K562 (cell line): Measurements from ENCODE around the gene KDF1. TPM values are rescaled to one million over a fixed set of nuclear protein-coding genes. Genes with fewer than 3 reads are reported as not detected.

Experiments
- ATAC-seq: fragments of 200-7000 bp; cut with Tn5 transposase; 3 replicates; pipeline ENCODE4 v1.9.1; 2020; ENCODE audit warnings: moderate library complexity
- BruUV-seq: library from RNA; stranded (reverse); fragments of 400-500 nt; replicated peaks from 2 replicates; lab custom pipeline; 2021; lab: Mats Ljungman, UMichigan
- CTCF ChIA-PET: fragments of 300-600 bp; formaldehyde crosslinking; extraction: SDS; loops from one replicate; lab custom pipeline; 2021; ENCODE audit warnings: low intra/inter-chr PET ratio; lab: Yijun Ruan, JAX
- POLR2A ChIA-PET: fragments of 300-600, 350-650 bp; sonication (Branson Sonifier 250); formaldehyde crosslinking; extraction: SDS; loops from one replicate; lab custom pipeline; 2021; ENCODE audit warnings: antibody characterized with exemption, inconsistent platforms; lab: Yijun Ruan, JAX
- DNase-seq, 4 experiments: peaks; one replicate each; pipeline versions ENCODE4 v3.0.0 to v3.0.0-alpha.2; 2011 to 2018; ENCODE audit warnings: low spot score in 3 of 4, mixed read lengths in 3 of 4; ENCODE audit errors: extremely low read depth in 1 of 4
- FAIRE-seq: peaks from 2 replicates; lab custom pipeline; 2011; peaks lifted over from hg19 to GRCh38; lab: Jason Lieb, UNC
- H2AFZ ChIP-seq: 2 replicates; pipeline ENCODE4 v1.6.0; 2011; ENCODE audit warnings: low read depth, low read length, control low read depth, inconsistent platforms
- H3K27ac ChIP-seq: fragments of 200-600 bp; 3 replicates; pipeline ENCODE4 v1.8.0; 2011; ENCODE audit warnings: low read depth, mild to moderate bottlenecking, control low read depth, inconsistent platforms, low read length, moderate library complexity, mixed read lengths; ENCODE audit errors: extremely low read depth
- H3K27me3 ChIP-seq, 2 experiments: fragments of 300-600 bp in 1 of 2; 2 replicates in 1 of 2; 3 replicates in 1 of 2; pipeline versions ENCODE4 v1.6.0 to v1.8.0; 2011; ENCODE audit warnings: inconsistent platforms in 2 of 2, low read length in 2 of 2, mild to moderate bottlenecking in 1 of 2, mixed read lengths in 1 of 2, moderate library complexity in 1 of 2; ENCODE audit not compliant: control insufficient read depth in 2 of 2, insufficient read depth in 2 of 2
- H3K36me3 ChIP-seq: fragments of 300-600 bp; 3 replicates; pipeline ENCODE4 v1.8.0; 2011; ENCODE audit warnings: mild to moderate bottlenecking, low read length, inconsistent platforms; ENCODE audit not compliant: control insufficient read depth, insufficient read depth
- H3K4me1 ChIP-seq, 2 experiments: fragments of 200-600 bp in 1 of 2; replicated peaks in 1 of 2; 2 replicates in 1 of 2; 3 replicates in 1 of 2; pipeline versions ENCODE4 v1.5.1 to v1.8.0; 2011; ENCODE audit warnings: inconsistent platforms in 2 of 2, low read length in 2 of 2, mild to moderate bottlenecking in 1 of 2, mixed read lengths in 1 of 2, moderate library complexity in 1 of 2; ENCODE audit not compliant: control insufficient read depth in 2 of 2, insufficient read depth in 2 of 2
- H3K4me2 ChIP-seq: 2 replicates; pipeline ENCODE4 v1.6.1; 2011; ENCODE audit warnings: low read length, control low read depth, inconsistent platforms, mixed read lengths; ENCODE audit not compliant: insufficient read depth
- H3K4me3 ChIP-seq: fragments of 200-600 bp; sonication (generic), shearing (Covaris generic); 2 replicates; pipeline ENCODE4 v1.5.1; 2016; ENCODE audit warnings: control low read depth, inconsistent platforms
- H3K79me2 ChIP-seq: fragments of 200-600 bp; 3 replicates; pipeline ENCODE4 v1.8.0; 2011; ENCODE audit warnings: low read length, inconsistent platforms; ENCODE audit not compliant: control insufficient read depth, insufficient read depth
- H3K9ac ChIP-seq, 2 experiments: 2 replicates each; pipeline versions ENCODE4 v1.6.0 to v1.6.1; 2011; ENCODE audit warnings: low read depth in 2 of 2, low read length in 2 of 2, control low read depth in 1 of 2, inconsistent platforms in 1 of 2, mild to moderate bottlenecking in 1 of 2, mixed read lengths in 1 of 2; ENCODE audit not compliant: insufficient read depth in 1 of 2
- H3K9me1 ChIP-seq: one replicate; pipeline ENCODE4 v1.6.0; 2011; ENCODE audit warnings: inconsistent platforms, mild to moderate bottlenecking, low read length, moderate library complexity; ENCODE audit not compliant: control insufficient read depth, insufficient read depth
- H3K9me3 ChIP-seq: replicated peaks from 2 replicates; pipeline ENCODE4 v1.5.1; 2011; ENCODE audit warnings: low read depth, low read length, inconsistent platforms; ENCODE audit not compliant: control insufficient read depth, insufficient read depth
- H4K20me1 ChIP-seq: replicated peaks from 2 replicates; pipeline ENCODE4 v1.6.1; 2011; ENCODE audit warnings: low read length, inconsistent platforms, mixed read lengths; ENCODE audit not compliant: control insufficient read depth, insufficient read depth
- CREB1 ChIP-seq, 2 experiments: sonication (generic) in 1 of 2; formaldehyde crosslinking in 1 of 2; IDR thresholded peaks; 2 replicates each; pipeline versions ENCODE4 v1.6.1 to v1.8.0; 2012 to 2022; ENCODE audit warnings: inconsistent platforms in 1 of 2, mild to moderate bottlenecking in 1 of 2, missing genetic modification reagents in 1 of 2, moderate library complexity in 1 of 2
- CTBP1 ChIP-seq: fragments of 450-650 bp; IDR thresholded peaks from 2 replicates; pipeline ENCODE4 v1.6.1; 2016; ENCODE audit warnings: borderline replicate concordance
- GTF2A2 ChIP-seq: IDR thresholded peaks from 2 replicates; pipeline ENCODE4 v1.6.1; 2016; ENCODE audit warnings: mild to moderate bottlenecking, missing genetic modification characterization, missing compliant biosample characterization
- MAZ ChIP-seq, 2 experiments: fragments of 450-650 bp in 1 of 2; sonication (generic) in 1 of 2; formaldehyde crosslinking; IDR thresholded peaks in 1 of 2; conservative IDR thresholded peaks in 1 of 2; 2 replicates each; pipeline versions ENCODE4 v1.4.0 to v1.5.0; 2020; ENCODE audit warnings: mild to moderate bottlenecking in 1 of 2, missing genetic modification reagents in 1 of 2
- MYNN ChIP-seq, 2 experiments: sonication (generic); formaldehyde crosslinking in 1 of 2; IDR thresholded peaks; 2 replicates each; pipeline versions ENCODE4 v1.5.0 to v1.6.1; 2016 to 2020; ENCODE audit warnings: antibody characterized with exemption in 1 of 2, missing genetic modification reagents in 1 of 2
- PKNOX1 ChIP-seq: fragments of 450-650 bp; IDR thresholded peaks from 2 replicates; pipeline ENCODE4 v1.6.1; 2016
- RBM25 ChIP-seq: fragments of 200-400 bp; formaldehyde crosslinking; IDR thresholded peaks from 2 replicates; pipeline ENCODE4 v1.6.1; 2018; ENCODE audit warnings: low read length, low read depth, moderate library complexity; ENCODE audit not compliant: severe bottlenecking
- SP1 ChIP-seq: sonication (generic); formaldehyde crosslinking; IDR thresholded peaks from 2 replicates; pipeline ENCODE4 v1.8.1; 2022; ENCODE audit warnings: mild to moderate bottlenecking, missing genetic modification reagents
- ZNF212 ChIP-seq: fragments of 450-650 bp; formaldehyde crosslinking; IDR thresholded peaks from 2 replicates; pipeline ENCODE4 v1.4.0; 2020; ENCODE audit warnings: mild to moderate bottlenecking
- ZNF583 ChIP-seq: fragments of 250-450 bp; sonication (Bioruptor Pico); IDR thresholded peaks from 2 replicates; pipeline ENCODE4 v1.4.0; 2020
- WGBS: fragments of 100-300 bp; shearing (Covaris generic); methylation state at CpG from one replicate; pipeline ENCODE4 v1.1.6; 2016; ENCODE audit warnings: low coverage, mixed read lengths; ENCODE audit not compliant: insufficient coverage; ENCODE audit errors: missing lambda C conversion rate; 5-methylcytosine and 5-hydroxymethylcytosine counted together
- in situ Hi-C: fragments of 300-500 bp; cut with MboI; formaldehyde crosslinking; loops from 4 replicates; pipeline ENCODE4 v1.15.0; 2018; ENCODE audit warnings: inconsistent platforms, mixed read lengths
- intact Hi-C: fragments of 100-400 bp; cut with micrococcal nuclease; formaldehyde crosslinking; loops from 2 replicates; pipeline ENCODE4 v1.14.2; 2022
- polyA plus RNA-seq, 8 experiments: library from polyadenylated mRNA; depleted of rRNA in 4 of 8; stranded (reverse) in 5 of 8; unstranded in 3 of 8; fragments of >200 nt; fragmentation: Nextera tagmentation in 2 of 8; fragmentation: Illumina TruSeq in 1 of 8; extraction: Ambion mirVana in 2 of 8; extraction: Trizol in 1 of 8; gene quantifications; 2 replicates each; pipeline versions ENCODE4 v1.2.1 to v1.2.3, GENCODE V29; 2011 to 2014; ENCODE audit warnings: inconsistent platforms in 1 of 8, missing spikeins in 1 of 8
- total RNA-seq, 7 experiments: library from RNA; depleted of rRNA in 6 of 7; stranded (reverse); fragments of >200 nt in 6 of 7; fragmentation: Illumina TruSeq in 2 of 7; extraction: Trizol in 2 of 7; gene quantifications; 2 replicates each; pipeline versions ENCODE4 v1.2.1 to v1.2.3, GENCODE V29; 2011 to 2021; ENCODE audit warnings: low replicate concordance in 1 of 7
- TF ChIP-seq, protein P1 (sequence below), 2 experiments: IDR thresholded peaks; 2 replicates each; pipeline ENCODE4 v1.6.1; 2012; ENCODE audit warnings: improper control_type of control experiment in 2 of 2, low read depth in 2 of 2, low read length in 2 of 2, borderline replicate concordance in 1 of 2
- TF ChIP-seq, protein P2 (sequence below): fragments of 200-800 bp; sonication (Bioruptor generic); IDR thresholded peaks from 2 replicates; pipeline ENCODE4 v1.6.1; 2017; ENCODE audit warnings: missing genetic modification characterization, missing compliant biosample characterization

The KDF1 gene
- total and polyA plus RNA-seq, 9 of the 15 experiments (the other 6 are each of a cell fraction or from before 2014, with no cell fraction given), result 0.38 to 1.9 (median 0.83) TPM

GRCh38 chr1:26993237-26994019, 33.2 kb upstream of the KDF1 start, which contains the start of gene TRNP1:
TSS of gene TRNP1 (plus strand) at chr1:26993692. CDS start at chr1:26993787, 95 bp downstream.
- peaks cover 9 to 28% of the 10 kb centered on the region in 2 experiments; a peak in 4 of 5 replicates for H3K27me3 ChIP-seq
- FAIRE-seq (no peak), DNase-seq (peak; percentile 93 to 99 (median 99)), ATAC-seq (peak; percentile 88)
- H3K36me3 ChIP-seq, result no peaks in the 10 kb centered on the region
- peak within 1 kb of the TSS; percentile 52 for H3K4me3 ChIP-seq
- H3K4me1 ChIP-seq, result peaks cover 10 to 36% of the 10 kb centered on the region in 2 experiments; a peak in 4 of 5 replicates
- intact Hi-C loops, result no loop called here
- peak within 1 kb of the TSS; percentile 93 for H2AFZ ChIP-seq
- H3K9me1 ChIP-seq, result no peaks in the 10 kb centered on the region
- ChIA-PET CTCF (interaction anchor here (0.6 to 1.8 kb wide), 2 partner anchors 51 to 793 kb away, joined by 6 read pairs; no protein-coding TSS in a partner anchor), POLR2A (interaction anchor here (1.2 kb wide), 1 partner anchor 11 kb away, joined by 5 read pairs; no protein-coding TSS in a partner anchor)
- BruUV-seq, result no TSS peak
- no peaks in the 10 kb centered on the region; the same call in 1 of the 2 replicates for H4K20me1 ChIP-seq
- in situ Hi-C loops, result no loop called here
- H3K4me2 ChIP-seq, result peak within 1 kb of the TSS; percentile 78
- H3K79me2 ChIP-seq, result no peaks in the 10 kb centered on the region
- H3K9ac ChIP-seq, result peak within 1 kb of the TSS; percentile 24 to 89; a peak in 3 of 4 replicates
- H3K27ac ChIP-seq, result no peak within 1 kb of the TSS
- H3K9me3 ChIP-seq, result no peaks in the 10 kb centered on the region
- WGBS, result 2% methylated on average over 47 of the region's 61 CpGs
- TF ChIP-seq GTF2A2 (peak; percentile 72; the same call in 1 of the 2 replicates), RBM25 (peak; percentile 58), CTBP1 (peak; percentile 75; the same call in 1 of the 2 replicates), PKNOX1 (peak; percentile 95), MAZ (CRISPR knock-in tag; conservative IDR thresholded peaks at IDR 0.05 in 1 of 2, IDR thresholded peaks at IDR 0.05 in 1 of 2) (peak in 1 of 2 experiments; percentile 58; a peak in 1 of 4 replicates), MYNN (IDR thresholded peaks at IDR 0.05) (no peak), MYNN (CRISPR knock-in tag; IDR thresholded peaks at IDR 0.05) (no peak), ZNF583 (CRISPR knock-in tag) (no peak), SP1 (peak; percentile 58; the same call in 1 of the 2 replicates), ZNF212 (CRISPR knock-in tag) (no peak), CREB1 (IDR thresholded peaks at IDR 0.05) (peak; percentile 69; the same call in 1 of the 2 replicates), CREB1 (CRISPR knock-in tag; IDR thresholded peaks at IDR 0.05) (peak; percentile 13; the same call in 1 of the 2 replicates)
- TF ChIP-seq, protein P1, sequence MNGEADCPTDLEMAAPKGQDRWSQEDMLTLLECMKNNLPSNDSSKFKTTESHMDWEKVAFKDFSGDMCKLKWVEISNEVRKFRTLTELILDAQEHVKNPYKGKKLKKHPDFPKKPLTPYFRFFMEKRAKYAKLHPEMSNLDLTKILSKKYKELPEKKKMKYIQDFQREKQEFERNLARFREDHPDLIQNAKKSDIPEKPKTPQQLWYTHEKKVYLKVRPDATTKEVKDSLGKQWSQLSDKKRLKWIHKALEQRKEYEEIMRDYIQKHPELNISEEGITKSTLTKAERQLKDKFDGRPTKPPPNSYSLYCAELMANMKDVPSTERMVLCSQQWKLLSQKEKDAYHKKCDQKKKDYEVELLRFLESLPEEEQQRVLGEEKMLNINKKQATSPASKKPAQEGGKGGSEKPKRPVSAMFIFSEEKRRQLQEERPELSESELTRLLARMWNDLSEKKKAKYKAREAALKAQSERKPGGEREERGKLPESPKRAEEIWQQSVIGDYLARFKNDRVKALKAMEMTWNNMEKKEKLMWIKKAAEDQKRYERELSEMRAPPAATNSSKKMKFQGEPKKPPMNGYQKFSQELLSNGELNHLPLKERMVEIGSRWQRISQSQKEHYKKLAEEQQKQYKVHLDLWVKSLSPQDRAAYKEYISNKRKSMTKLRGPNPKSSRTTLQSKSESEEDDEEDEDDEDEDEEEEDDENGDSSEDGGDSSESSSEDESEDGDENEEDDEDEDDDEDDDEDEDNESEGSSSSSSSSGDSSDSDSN (IDR thresholded peaks at IDR 0.05; ENCODE audit: borderline replicate concordance in 1 of 2, low read depth in 2 of 2, low read length in 2 of 2), result peak in 1 of 2 experiments; percentile 68; a peak in 1 of 4 replicates
- TF ChIP-seq, protein P2, sequence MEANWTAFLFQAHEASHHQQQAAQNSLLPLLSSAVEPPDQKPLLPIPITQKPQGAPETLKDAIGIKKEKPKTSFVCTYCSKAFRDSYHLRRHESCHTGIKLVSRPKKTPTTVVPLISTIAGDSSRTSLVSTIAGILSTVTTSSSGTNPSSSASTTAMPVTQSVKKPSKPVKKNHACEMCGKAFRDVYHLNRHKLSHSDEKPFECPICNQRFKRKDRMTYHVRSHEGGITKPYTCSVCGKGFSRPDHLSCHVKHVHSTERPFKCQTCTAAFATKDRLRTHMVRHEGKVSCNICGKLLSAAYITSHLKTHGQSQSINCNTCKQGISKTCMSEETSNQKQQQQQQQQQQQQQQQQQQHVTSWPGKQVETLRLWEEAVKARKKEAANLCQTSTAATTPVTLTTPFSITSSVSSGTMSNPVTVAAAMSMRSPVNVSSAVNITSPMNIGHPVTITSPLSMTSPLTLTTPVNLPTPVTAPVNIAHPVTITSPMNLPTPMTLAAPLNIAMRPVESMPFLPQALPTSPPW, result peak; percentile 99
